NAMALWA (cell line): ENCODE results near the gene ANXA8.
"Not testable (repeated sequence)": the region's sequence is repeated elsewhere in the genome, so short reads cannot be mapped to it uniquely, and the experiment has no call there.

ENCODE experiments used
- DNase-seq: peaks from one replicate; pipeline ENCODE4 v3.0.0-alpha.2; 2015; ENCODE audit warnings: low spot score

Gene ANXA8, protein sequence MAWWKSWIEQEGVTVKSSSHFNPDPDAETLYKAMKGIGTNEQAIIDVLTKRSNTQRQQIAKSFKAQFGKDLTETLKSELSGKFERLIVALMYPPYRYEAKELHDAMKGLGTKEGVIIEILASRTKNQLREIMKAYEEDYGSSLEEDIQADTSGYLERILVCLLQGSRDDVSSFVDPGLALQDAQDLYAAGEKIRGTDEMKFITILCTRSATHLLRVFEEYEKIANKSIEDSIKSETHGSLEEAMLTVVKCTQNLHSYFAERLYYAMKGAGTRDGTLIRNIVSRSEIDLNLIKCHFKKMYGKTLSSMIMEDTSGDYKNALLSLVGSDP

DNA sequence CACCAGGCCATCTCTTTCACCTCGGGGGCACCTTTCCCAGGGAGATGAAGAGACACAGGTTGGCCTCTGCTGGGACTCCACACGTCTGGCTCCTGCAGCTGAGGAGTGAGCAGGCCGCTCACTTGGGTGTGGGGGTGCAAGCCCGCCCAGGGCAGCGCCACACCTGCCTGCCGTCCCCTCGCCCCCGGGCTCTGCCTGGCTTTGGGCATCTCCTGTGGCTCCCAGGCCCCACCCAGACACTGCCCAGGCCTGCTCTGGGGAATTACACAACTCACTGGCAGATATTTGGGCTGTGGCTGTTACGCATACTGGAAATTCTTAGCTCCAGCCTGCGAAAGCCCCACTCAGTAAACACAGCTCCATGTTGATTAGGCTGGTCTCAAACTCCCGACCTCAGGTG is at the start of gene ANXA8:
Gene ANXA8, minus strand, starts transcription at position 193 of the 400 bp plus-strand sequence. Its CDS starts 182 bp downstream, at position 11.
- not testable (repeated sequence) for DNase-seq

DNA sequence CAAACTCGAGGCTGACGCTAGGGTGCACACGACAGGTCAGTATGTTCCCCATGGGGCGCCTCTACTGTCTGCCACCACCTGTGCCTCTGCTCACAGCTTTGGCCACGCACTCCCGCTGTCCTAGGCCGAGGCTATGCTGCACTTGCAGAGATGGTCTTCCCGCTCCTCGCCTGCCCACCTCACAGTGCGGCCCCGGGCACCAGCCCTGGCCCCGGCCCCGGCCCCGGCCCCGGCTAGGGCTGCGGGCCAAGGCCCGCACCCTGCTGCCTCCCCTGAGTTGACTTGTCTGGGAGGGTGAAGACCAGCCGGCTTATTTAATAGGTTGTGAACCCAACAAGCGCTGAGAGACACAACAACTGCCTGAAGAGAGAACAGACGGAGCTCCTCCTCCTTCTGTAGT is 39.6 kb upstream of the ANXA8 start, which contains the start of gene AGAP9:
Gene AGAP9, minus strand, starts transcription at position 164 of the 400 bp plus-strand sequence. Its CDS starts 112 bp downstream, at position 52.
- not testable (repeated sequence) for DNase-seq

DNA sequence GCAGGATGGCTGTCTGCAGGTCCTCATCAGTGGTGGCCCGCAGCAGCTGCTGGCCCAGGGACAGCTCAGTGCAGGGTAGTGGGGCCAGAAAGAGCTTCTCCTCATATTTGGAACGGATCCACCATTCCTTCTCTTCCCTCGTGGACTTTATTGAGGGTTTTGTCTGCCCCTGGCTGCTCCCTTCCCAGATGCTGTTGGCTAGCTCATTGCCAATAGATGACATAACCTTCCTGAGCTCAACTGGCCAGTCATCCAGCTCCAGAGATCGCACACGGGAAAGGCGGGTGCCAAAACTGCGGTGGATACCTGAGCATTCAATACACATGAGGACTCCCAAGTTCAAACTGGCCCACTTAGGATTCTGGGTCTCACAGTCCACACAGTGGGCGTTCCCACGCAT is 18.4 kb upstream of the ANXA8 start:
- DNase-seq, result not testable (repeated sequence)

DNA sequence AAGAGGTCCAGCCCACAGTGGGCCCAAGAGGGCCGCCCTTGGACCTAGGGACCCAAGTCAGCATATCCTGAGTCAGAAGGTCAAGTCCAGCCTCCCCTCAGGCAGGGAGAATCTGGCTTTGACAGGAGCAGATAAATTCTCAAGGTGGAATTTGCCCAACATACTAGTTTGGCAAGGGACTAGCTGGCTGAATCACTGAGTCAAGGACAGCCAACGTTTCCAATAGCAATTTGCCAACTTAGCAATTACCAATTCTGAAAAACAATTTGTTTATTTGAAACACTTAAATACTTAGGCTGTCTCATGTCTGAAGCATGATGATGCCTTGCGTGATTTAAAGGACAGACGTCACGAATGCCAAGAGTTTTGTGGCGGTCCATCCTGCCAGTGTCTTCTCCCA is 10.3 kb upstream of the ANXA8 start:
- DNase-seq, result not testable (repeated sequence)

DNA sequence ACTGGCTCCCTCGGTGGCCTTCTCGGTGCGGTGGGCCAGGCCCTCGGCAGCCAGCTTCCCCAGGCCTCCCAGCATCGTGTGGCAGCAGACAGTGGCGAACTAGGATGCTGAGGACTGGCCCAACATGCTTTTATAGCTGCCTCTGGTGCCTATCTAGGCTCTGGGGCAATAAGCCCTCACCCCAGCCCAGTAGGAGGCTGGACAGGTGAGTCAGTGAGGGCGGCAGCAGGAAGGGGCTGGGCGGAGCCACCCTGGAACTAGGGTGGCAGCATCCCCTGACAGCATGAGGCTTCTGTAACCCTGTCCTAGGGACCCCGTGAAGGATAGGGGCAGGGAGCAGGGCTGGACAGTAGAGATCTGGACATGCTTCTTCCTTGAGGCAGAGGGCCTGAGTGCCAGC is 7.7 kb upstream of the ANXA8 start, which contains the start of gene FAM25G:
Gene FAM25G, minus strand, starts transcription at position 101 of the 400 bp plus-strand sequence. Its CDS starts 26 bp downstream, at position 75.
- DNase-seq, result not testable (repeated sequence)

DNA sequence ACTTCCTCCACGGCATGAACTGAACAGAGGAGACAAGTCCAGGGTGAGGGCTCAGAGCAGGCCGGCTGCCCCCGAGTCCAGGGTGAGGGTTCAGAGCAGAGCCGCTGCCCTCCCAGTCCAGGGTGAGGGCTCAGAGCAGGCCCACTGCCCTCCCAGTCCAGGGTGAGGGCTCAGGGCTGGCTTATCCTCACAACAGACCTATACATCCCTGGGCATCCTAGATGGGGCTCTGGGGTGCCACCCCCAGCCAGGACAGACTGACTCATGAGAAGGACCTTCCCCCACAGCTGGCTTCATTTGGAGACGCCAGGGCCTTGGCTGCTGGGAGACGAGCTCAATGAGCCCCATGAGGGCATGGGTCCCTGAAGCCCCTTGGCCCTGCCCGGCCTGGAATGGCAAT is 5.7 kb upstream of the ANXA8 start:
- DNase-seq, result not testable (repeated sequence)

DNA sequence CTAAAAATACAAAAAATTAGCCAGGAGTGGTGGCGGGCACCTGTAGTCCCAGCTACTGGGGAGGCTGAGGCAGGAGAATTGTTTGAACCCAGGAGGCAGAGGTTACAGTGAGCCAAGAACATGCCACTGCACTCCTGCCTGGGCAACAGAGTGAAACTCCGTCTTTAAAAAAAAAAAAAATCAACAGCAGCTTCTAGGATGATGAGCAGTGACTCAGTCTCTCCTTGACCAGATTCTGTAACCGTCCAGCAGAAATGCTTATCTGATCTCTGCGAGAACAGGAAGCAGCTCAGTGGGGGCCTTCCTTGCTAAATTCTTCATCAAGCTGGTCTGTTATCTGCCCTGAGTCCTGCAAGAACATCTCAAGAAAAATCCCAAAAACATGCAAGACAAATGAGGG is 2.0 kb upstream of the ANXA8 start:
- not testable (repeated sequence) for DNase-seq

DNA sequence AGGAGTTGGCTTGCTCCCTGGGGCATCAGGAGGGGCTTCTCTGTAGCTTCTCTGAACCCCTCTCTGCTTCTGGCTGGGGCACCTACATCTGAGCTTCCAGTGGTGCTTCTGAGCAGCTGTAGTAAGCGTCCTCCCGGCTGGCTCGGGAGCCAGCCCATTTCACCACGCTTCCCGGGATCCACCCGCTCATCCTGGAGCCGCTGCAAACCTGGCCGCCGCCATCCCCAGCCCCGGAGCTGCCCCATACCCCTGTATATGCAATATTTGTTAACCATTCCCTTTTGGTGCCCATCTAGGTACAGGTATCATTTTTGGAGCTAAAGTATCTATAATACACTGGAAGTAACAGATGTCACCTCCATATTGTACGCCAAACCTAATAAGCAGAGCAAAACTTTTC is 871 bp upstream of the ANXA8 start:
- not testable (repeated sequence) for DNase-seq

DNA sequence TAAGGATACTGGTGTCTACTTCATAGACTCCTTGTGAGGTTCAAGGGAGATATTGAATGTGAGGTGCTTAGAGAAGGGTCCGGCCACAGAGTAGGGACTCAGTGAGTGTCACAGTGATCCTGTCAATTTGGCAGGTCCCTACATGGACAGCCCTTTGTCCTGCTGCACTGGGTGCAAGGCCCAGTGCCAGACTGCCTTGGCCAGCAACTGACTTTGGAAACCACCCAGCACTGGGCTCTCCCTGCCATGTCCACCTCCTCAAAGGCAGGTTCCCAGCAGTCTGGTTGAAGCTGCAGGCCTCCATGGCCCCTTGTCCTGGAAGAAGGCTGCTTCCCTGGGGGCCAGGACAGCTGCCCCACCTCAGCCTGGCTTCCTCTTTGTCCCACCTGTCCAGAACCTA is 1.5 kb downstream of the ANXA8 start:
- not testable (repeated sequence) for DNase-seq

DNA sequence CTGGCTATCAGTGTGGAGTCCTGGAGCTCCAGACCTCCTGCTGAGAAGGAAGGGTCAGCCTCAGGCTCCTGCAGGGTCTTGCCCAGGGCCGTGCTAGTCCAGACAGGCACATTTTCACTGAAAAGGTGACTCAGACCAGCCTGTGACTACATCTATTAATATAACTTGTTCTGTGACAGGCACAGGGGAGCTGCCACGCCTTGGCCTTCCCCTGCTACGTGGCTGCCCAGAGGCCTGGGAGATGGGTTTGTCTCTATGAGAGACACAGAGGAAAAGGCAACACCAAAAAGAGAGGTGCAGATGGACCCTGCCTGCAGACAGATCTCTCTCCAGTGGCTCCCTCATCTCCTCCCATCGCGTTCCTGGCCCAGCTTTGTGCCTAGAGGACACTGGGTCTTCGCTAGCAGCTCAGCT is 2.1 kb downstream of the ANXA8 start:
- not testable (repeated sequence) for DNase-seq

DNA sequence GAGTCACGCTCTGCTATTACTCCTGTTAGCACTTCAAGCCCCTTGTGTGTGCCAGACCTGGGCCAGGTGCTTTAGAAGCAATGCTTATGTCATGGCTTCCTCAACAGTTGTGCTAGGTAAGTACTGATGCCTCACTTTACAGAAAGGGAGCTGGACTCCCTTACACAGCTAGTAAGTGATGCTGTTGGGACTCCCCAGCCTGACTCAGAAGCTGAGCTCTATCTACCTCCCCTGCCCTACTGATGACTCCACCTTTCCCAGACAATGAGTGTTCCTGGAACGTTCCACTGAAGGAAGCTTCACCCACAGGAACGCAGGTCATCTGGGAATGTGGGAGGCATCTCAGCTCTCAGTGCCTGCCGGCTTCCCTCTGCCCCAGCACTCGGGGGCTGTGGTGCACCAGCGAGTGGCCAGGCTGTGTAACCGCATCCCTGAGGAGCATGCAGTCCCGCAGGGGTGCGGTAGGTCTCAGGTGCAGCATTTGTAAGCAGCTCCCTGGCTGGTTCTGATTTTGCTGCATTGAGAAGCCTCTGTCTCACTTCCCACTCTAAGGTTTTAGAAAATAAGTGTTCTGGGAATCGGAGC is 2.6 kb downstream of the ANXA8 start:
- DNase-seq, result not testable (repeated sequence)

DNA sequence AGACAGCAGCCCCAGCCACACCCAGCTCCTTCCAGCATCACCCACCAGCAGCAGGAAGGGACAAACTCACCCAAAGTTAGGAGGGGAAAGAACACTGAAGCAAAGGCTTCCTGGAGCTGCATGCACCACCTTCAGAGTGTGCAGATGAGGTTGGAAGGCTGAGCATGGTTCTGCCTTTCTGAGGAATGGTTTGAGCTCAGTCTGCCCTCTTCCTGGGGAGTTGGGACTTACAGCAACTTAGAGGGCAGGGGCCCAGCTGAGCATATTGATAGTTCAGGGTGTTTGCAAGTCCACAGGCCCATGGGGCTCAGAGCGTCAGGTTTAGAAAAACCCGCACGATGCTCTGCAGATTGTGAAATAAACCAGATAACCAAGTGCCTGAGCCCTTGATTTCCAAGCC is 3.8 kb downstream of the ANXA8 start:
- not testable (repeated sequence) for DNase-seq

DNA sequence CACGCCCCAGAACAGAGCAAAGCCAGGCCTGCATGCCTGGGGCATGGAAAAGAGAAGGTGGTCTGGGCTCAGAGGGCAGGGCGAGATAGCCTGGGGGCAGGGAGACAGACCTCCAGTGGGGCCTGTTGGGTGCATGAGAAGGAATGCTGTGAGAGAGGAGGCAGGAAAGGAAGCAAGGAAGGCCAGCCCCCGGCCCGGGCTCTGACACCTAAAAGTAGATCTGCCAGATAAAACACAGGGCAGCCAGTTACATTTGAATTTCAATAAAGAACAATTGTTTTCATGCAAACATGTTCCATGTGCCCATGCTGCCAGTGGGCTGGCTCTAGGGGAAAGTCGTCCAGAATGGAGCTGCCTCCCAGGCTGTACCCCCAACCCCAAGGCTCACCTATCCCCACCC is 5.8 kb downstream of the ANXA8 start:
- DNase-seq, result not testable (repeated sequence)

DNA sequence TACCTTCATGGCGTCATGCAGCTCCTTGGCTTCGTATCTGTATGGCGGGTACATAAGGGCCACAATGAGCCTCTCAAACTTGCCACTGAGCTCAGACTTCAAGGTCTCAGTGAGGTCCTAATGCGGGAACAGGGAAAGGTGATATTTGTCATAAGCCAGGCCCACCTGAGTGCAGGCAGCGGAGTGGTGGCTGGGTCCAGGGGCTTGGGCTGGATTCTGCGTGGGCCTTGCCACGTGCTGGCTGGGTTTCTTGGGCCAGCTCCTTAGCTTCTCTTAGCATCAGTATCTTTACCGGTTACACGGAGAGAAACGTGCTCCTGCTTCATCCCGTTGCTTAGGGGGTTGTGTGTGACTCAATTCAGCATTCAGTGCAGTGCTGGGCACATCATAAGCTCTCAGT is 6.8 kb downstream of the ANXA8 start:
- not testable (repeated sequence) for DNase-seq

DNA sequence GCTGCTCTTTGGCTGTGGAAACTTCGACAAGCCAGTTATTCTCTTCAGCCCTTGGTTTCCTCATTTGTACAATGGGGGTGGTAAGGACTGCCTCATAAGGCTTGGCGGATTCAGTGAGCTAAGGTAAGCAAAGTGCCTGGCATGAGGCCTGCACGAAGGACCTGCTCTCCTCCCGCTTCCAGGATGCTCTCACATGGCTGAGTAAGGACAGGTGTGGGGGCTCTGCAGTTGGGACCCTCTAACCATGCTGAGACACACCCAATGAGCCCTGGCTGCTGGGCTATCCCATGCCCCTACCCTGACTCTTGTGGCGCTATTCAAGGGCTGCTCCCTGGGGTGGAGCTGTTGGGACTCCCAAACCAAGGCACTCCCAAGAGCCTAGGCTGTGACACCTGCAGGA is 8.8 kb downstream of the ANXA8 start:
- DNase-seq, result not testable (repeated sequence)

DNA sequence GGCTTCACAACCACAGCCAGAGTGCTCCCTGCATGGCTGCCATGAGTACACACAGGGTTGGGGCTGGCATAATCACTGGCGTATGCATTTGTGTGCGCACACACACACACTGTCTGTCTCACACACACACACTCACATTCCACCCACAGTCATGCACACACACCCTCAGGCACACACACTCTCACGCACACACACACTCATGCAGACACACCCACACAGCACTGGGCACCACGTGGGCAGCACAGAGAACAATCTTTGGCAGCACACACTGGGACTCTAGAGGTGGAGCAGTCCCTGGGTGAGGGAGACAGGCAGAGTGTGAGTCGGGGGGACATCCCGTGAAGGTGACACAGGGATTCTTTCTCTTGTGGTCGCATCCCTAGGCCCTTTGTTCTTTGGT is 10.4 kb downstream of the ANXA8 start:
- not testable (repeated sequence) for DNase-seq

DNA sequence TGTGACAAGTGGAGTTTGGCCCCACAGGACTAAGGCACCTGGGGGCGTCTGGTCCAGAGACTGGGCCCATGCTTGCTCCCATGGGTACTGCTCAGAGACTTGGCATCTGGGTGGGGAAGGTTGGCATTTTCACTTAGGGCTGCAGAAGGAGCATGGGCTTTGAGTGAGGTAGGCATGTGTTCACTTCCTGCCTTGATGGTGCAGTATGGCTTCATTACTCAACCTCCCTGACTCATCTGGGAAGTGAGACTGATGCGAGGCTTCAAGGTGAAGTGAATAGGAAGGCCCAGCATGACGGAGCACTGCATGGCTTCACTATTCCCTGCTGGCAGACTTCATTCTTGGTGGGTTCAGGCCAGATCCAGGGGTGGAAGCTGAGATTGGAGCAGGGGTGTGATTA is 11.3 kb downstream of the ANXA8 start:
- not testable (repeated sequence) for DNase-seq

DNA sequence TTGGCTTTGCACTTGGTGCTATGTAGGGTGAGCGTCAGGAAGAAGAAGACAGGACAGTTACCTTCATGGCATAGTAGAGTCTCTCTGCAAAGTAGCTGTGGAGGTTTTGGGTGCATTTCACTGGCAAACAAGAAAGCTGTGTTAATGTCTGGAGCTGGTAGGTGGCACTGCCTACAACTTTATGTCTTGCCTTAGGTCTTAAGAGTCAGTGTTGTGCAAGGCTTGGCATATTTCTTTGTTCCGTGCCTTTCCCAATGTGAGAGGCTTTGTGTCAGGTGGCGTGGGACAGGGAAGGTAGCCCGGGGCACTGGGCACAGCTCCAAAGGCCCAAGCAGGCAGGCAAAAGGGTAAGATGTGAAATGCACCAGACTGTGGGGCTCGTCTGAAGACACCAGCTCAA is 11.8 kb downstream of the ANXA8 start:
- not testable (repeated sequence) for DNase-seq

DNA sequence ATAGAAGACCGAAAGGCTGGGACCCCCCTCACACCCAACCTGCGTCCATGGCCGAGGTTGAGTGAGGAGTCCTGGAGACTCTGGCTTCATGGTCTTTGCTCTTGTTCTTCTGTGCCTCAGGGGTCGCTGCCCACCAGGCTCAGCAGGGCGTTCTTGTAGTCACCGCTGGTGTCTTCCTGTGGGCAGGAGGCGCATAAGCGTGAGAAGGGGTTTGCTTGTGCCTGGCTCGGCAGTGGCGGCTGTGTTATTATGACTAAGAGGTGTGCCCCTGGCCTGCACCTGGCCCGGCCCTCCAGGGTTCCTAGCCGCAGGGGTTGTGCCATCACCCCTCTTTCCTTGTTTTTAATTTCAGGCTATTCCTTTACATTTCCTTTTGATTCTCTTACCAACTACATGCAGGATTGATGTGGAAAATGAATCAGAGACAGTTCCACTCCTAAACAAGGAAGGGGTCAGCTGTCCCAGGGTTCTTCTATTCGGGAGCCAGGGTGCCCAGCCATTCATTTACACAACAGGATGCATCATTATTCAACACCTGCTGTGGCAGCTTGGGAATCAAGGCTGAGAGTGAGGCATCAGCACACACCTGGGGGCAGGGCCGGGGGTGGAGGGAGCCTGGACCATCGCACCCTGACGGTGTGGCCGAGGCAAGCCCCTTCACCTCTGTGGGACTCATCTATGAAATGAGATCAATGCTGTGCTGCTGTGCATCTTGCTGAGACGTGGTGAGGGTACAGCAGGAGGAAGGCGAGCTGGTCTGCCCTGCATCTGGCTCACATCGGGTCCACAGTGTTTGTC is 15.0 kb downstream of the ANXA8 start:
- DNase-seq, result not testable (repeated sequence)

DNA sequence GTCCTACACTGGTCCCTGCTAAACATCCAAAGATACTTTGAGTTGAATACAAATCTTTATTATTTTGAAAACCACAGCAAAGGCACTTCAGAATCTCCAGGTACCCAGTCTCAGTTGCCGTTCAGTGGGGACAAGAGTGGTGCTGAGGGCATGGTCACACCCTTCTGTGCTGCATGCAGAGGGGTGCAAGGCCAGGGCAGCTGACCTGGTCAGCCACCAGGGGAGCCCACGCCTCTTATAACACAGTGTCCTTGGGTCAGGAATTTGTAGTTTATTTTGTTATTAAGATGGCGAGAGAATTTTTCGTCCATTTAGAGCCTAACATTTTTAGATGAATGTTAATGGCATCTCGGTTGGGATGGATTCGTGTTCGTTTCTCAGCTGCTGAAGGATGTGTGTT is 16.0 kb downstream of the ANXA8 start:
- not testable (repeated sequence) for DNase-seq

DNA sequence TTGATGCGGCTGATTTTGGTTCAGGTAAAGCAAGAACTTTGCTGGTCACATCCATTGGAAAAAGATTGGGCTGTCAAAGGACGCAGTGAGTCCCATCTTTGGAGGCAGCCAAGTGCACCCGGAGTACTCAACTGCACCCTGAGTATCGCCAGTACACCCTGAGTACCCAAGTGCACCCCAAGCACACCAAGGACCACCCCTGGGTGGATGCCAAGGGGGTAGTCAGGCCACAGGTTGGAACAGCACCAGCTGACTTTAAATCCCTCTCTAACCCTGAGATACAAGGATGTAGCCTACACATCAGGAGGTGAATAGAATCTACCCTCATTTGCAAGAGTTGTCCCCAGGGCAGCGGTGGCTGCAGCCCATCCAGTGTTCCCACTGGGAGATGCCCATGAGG is 16.5 kb downstream of the ANXA8 start:
- not testable (repeated sequence) for DNase-seq

DNA sequence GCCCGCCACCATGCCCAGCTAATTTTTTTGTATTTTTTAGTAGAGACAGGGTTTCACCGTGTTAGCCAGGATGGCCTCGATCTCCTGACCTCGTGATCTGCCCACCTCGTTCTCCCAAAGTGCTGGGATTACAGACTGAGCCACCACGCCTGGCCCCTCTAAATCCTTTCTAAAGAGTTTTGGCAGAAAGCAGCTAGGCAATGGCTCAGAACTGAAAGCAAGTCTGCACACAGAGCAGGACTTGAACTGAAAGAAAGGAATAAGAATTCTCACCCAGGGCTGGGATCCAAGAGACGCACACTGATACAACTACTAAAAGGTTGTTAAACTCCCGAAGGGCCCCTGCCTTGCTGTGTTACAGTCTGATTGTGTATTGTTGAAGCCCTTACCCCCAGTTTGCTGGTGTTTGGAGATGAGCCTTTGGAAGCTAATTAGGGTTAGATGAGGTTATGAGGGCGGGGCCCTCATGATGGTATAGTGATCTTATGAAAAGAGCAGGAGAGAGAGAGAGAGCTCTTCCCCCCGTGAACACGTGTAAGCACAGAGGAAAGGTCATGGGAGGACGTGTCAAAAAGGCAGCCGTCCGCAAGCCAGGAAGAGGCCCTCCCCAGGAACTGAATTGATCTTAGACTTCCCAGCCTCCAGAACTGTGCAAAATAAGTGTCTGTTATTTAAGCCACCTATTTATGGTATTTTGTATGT is 18.5 kb downstream of the ANXA8 start:
- not testable (repeated sequence) for DNase-seq
